NCI-H2227 (cell line): Measurements from ENCODE around the gene OR52N4.
"Not testable (repeated sequence)": the region's sequence is repeated elsewhere in the genome, so short reads cannot be mapped to it uniquely, and the experiment has no call there.

ENCODE experiments used
- DNase-seq: peaks from one replicate; lab custom pipeline; 2025; ENCODE audit not compliant: unreplicated experiment; lab: John Stamatoyannopoulos, UW

Gene OR52N4

DNA sequence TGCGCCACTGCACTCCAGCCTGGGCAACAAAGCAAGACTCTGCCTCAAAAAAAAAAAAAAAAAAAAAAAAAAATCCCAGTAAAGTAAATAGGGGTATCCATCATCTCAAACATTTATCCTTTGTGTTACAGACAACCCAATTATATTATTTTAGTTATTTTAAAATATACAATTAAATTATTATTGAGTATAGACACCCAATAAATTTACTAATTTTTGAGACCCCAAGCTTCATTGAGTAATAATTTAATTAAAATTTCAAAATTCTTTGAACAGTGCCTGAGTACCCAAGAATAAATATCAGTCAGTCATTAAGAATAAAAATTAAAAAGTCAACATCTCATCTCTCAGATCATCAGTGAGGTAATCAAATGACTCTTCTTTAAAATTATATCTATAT is at the start of gene OR52N4:
Gene OR52N4, plus strand, starts transcription at position 301 of the 400 bp plus-strand sequence. CDS start 498 bp downstream, outside the sequence.
- DNase-seq: no peak

- DNase-seq: no peak
Measured at GRCh38 chr11:5705688-5706087, 48.4 kb upstream of the OR52N4 start.

- no peak for DNase-seq
Measured at GRCh38 chr11:5712507-5712906, 41.5 kb upstream of the OR52N4 start.

GRCh38 chr11:5713695-5714094 is 40.3 kb upstream of the OR52N4 start:
- no peak for DNase-seq

DNA sequence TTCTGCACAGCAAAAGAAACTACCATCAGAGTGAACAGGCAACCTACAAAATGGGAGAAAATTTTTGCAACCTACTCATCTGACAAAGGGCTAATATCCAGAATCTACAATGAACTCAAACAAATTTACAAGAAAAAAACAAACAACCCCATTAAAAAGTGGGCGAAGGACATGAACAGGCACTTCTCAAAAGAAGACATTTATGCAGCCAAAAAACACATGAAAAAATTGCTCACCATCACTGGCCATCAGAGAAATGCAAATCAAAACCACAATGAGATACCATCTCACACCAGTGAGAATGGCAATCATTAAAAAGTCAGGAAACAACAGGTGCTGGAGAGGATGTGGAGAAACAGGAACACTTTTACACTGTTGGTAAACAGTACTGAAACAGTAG is 37.5 kb upstream of the OR52N4 start:
- DNase-seq: not testable (repeated sequence)

DNA sequence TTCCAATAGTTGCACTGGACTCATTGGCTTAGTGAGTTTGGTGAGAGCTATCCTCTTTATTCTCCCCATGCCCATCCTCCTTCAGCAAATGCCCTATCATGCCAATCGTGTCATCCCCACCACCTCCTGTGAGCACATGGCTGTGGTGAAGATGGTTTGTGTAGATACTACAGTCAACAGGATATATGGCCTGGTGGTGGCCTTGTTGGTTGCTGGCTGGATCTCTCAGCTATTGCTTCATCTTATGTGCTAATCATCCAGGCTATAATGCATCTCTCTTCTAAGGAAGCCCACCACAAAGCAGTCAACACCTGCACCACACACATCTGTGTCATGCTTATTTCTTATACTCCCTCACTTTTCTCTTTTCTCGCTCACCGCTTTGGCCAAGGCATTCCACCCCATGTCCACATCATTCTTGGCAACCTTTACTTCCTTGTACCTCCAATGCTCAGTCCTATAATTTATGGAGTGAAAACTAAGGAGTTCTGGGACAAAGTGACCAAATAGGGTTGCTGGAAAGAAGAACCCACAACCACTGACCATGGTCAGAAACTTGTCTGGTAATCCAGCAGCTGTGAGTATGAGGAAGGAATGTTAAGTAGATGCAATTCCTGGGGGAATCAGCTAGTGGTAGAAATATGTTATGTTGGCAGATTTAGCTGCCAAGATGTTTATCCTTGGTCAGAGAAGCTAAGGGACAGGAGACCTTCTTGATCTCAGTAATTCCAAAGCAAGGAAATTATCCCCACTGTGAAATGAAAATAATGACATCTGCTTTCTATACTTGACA is 34.1 kb upstream of the OR52N4 start:
- no peak for DNase-seq

GRCh38 chr11:5722622-5723021 is 31.4 kb upstream of the OR52N4 start:
- no peak for DNase-seq

DNA sequence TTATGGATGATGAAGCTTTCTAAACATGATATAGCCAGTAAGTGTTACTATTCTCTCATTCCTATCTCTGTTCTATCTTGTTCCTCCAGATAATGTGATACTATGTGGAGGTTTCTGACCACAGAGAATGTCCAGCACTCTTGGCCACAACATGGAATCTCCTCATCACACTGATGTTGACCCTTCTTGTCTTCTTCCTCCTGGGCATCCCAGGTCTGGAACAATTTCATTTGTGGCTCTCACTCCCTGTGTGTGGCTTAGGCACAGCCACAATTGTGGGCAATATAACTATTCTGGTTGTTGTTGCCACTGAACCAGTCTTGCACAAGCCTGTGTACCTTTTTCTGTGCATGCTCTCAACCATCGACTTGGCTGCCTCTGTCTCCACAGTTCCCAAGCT is 27.7 kb upstream of the OR52N4 start:
- DNase-seq: no peak

DNA sequence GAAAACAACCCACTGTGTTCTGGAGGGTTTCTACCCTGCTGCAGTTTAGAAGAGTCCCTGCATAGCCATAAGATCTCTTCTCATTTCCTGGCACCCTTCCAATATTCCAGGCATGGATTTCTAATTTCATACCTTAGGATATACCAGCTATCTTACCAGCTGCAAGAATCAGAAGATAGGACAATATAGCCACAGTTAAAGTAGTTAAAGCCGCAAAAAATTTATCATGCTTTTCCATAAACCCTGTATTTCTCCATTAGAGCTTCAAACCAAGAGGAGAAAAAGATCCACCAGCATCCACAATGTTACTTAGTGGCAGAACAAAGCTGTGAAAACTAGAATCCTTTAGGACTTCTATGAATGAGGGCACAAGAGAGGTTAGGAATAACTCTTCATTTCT is 26.4 kb upstream of the OR52N4 start:
- DNase-seq: no peak

DNA sequence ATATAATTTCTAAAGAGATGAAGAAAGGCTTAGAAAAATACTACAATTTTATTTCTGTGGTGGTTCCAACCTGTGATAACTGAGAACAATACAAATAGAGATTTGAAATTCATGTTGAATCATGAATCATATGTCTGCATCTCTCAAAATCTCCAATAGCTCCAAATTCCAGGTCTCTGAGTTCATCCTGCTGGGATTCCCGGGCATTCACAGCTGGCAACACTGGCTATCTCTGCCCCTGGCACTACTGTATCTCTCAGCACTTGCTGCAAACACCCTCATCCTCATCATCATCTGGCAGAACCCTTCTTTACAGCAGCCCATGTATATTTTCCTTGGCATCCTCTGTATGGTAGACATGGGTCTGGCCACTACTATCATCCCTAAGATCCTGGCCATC is 17.6 kb upstream of the OR52N4 start, which contains the start of gene OR56B1:
Gene OR56B1, plus strand, starts transcription at position 53 of the 400 bp plus-strand sequence. Its CDS starts 69 bp downstream, at position 122.
- DNase-seq: no peak

DNA sequence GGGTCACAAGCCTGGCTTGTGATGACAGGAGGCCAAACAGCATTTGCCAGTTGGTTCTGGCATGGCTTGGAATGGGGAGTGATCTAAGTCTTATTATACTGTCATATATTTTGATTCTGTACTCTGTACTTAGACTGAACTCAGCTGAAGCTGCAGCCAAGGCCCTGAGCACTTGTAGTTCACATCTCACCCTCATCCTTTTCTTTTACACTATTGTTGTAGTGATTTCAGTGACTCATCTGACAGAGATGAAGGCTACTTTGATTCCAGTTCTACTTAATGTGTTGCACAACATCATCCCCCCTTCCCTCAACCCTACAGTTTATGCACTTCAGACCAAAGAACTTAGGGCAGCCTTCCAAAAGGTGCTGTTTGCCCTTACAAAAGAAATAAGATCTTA is 17.0 kb upstream of the OR52N4 start:
- DNase-seq: no peak

- DNase-seq: no peak
Measured at GRCh38 chr11:5737670-5738392, 16.2 kb upstream of the OR52N4 start.

DNA sequence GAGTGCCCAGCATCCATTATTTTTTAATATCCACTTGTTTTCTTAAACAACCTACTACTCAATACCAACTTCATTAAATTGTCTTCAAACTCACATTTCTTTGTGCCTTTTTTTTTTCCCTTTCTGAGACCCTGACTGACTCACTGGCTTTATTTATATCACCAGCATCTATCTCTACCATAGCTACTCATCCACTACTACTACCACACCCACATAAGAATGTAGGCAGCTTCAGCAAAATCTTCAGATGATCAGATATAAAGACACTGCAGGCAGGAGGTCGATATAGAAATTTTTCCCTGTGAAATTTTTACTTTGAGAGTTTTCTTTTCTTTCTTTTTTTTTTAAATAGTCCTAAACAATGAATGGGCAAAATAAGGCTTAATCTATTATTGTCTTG is 15.6 kb upstream of the OR52N4 start:
- DNase-seq: no peak

GRCh38 chr11:5746614-5747013 is 7.4 kb upstream of the OR52N4 start:
- no peak for DNase-seq

DNA sequence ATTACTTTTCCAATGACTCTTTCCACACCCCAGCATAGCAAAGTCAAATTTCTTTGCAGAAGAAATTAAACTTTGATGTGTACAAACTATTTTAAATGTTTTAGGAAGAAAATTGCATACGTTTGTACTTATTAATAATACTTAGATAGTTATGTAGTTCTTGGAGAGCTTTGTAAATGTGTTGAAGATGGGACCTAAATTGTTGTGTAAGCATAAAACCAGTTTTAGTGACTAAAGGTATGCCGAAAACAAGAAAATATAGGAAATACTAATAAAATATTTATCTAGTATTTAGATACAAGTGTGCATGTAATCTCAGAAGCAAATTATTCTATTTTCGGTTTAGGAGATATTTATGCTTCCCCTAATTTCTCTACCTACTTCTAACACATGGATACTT is 4.2 kb upstream of the OR52N4 start:
- DNase-seq: no peak

- DNase-seq: no peak
Measured at GRCh38 chr11:5767056-5767455, 13.0 kb downstream of the OR52N4 start.

DNA sequence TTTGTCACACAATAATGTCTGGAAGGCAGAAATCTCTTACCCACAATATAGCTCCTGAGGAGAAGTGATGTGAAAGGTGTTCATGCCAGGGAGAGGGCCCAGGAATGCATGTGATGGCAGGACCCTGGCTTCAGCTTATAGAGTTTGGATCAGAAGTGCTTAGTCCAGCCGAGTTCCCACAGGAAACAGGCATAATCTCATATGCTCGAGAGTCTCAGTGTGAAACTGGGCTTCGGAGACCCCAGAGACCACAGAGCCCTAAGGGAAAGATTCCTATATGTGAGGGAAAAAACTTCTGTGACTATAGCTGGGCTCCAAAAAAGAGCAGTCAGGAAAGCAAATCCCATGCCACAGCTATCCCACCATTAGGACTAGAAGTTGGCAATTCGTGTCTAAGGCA is 29.2 kb downstream of the OR52N4 start, which contains the start of gene OR52N5:
Gene OR52N5, minus strand, starts transcription at position 101 of the 400 bp plus-strand sequence. CDS start 4,721 bp downstream, outside the sequence.
- no peak for DNase-seq

GRCh38 chr11:5791165-5791564 is 37.1 kb downstream of the OR52N4 start, which contains the start of gene OR52N1:
Gene OR52N1 (minus strand): TSS chr11:5791265. CDS start chr11:5788816, 2,449 bp downstream.
- DNase-seq: no peak

GRCh38 chr11:5796541-5796940 is 42.5 kb downstream of the OR52N4 start:
- no peak for DNase-seq

DNA sequence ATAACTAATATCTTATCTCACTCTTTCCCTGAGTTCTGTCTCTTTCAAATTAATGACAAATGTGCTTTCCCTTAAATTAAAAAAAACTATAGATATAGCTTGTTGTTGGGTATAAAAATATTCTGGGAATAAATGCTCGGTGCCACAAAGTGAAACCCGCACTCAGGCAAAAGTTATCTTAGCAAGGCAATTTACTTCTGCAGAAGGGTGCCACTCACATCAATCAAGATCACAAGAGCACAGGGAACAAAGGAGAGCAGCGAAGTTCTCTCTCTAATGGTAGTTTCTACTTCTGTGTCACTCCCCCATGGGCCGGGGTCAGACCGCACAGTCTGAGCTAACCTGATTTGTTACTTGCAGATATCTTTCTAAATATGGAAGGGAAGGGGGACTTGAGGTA is 49.9 kb downstream of the OR52N4 start:
- no peak for DNase-seq
